Effector memory CD4-positive, alpha-beta T cell (primary cell): ENCODE measurements around the gene PTPRD.

ENCODE experiments used
- DNase-seq, 3 donors: peaks; one replicate each; pipeline ENCODE4 v3.0.0-alpha.2; 2020
- H3K27ac ChIP-seq: 2 replicates; pipeline ENCODE4 v1.7.0; 2013; ENCODE audit warnings: mild to moderate bottlenecking, low read length, moderate library complexity; ENCODE audit not compliant: insufficient read depth, poor library complexity, severe bottlenecking
- H3K27me3 ChIP-seq: replicated peaks from 2 replicates; pipeline ENCODE4 v1.7.0; 2013; ENCODE audit warnings: mild to moderate bottlenecking, low read length; ENCODE audit not compliant: insufficient read depth, control insufficient read depth, poor library complexity, severe bottlenecking
- H3K36me3 ChIP-seq: 2 replicates; pipeline ENCODE4 v1.7.0; 2013; ENCODE audit warnings: mild to moderate bottlenecking, low read length, moderate library complexity; ENCODE audit not compliant: control insufficient read depth, insufficient read depth
- H3K4me1 ChIP-seq: 2 replicates; pipeline ENCODE4 v1.7.0; 2013; ENCODE audit warnings: low read length, mild to moderate bottlenecking; ENCODE audit not compliant: control insufficient read depth, insufficient read depth, poor library complexity, severe bottlenecking
- H3K4me3 ChIP-seq: 2 replicates; pipeline ENCODE4 v1.7.0; 2013; ENCODE audit warnings: low read length, low read depth, mild to moderate bottlenecking; ENCODE audit not compliant: insufficient read depth, poor library complexity, severe bottlenecking
- H3K9me3 ChIP-seq: 2 replicates; pipeline ENCODE4 v1.7.0; 2013; ENCODE audit warnings: mild to moderate bottlenecking, low read length, moderate library complexity; ENCODE audit not compliant: control insufficient read depth

The PTPRD gene

GRCh38 chr9:8778356-8778755 is 1834.4 kb downstream of the PTPRD start:
- DNase-seq, result no peak
- H3K4me3 ChIP-seq, result no peak overlapping the region
- no peak overlapping the region for H3K27ac ChIP-seq
- H3K9me3 ChIP-seq, result no peaks in the 10 kb centered on the region
- no peaks in the 10 kb centered on the region for H3K36me3 ChIP-seq
- no peaks in the 10 kb centered on the region for H3K27me3 ChIP-seq
- no peaks in the 10 kb centered on the region for H3K4me1 ChIP-seq

- no peaks in the 10 kb centered on the region for H3K27me3 ChIP-seq
- H3K4me3 ChIP-seq, result no peak overlapping the region
- no peak for DNase-seq
- H3K4me1 ChIP-seq, result no peaks in the 10 kb centered on the region
- H3K9me3 ChIP-seq, result no peaks in the 10 kb centered on the region
- no peaks in the 10 kb centered on the region for H3K36me3 ChIP-seq
- no peak overlapping the region for H3K27ac ChIP-seq
Observed at GRCh38 chr9:8772302-8772701, 1840.5 kb downstream of the PTPRD start.

- no peak for DNase-seq
- H3K4me3 ChIP-seq, result no peak overlapping the region
- H3K9me3 ChIP-seq, result no peaks in the 10 kb centered on the region
- H3K27me3 ChIP-seq, result no peaks in the 10 kb centered on the region
- H3K4me1 ChIP-seq, result no peaks in the 10 kb centered on the region
- no peaks in the 10 kb centered on the region for H3K36me3 ChIP-seq
- no peak overlapping the region for H3K27ac ChIP-seq
Observed at GRCh38 chr9:8769153-8769552, 1843.6 kb downstream of the PTPRD start.

DNA sequence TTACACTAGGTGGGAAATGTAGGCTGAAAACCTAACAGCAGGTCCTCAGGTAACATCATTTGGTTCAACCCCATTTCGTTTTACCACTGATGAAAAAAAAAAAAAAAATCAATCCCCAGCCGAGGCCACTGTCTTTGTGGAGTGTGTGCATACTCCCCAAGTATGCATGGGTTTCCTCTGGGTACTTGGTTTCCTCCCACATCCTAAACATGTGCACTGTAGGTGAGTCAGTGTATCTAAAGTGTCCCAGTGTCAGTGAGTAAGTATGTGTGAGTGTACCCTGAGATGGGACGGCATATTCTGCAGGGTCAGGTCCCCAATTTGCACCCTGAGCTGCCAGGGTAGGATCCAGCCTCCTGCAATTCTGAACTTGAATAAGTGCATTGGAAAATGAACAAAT is 1846.7 kb downstream of the PTPRD start:
- Histone ChIP-seq H3K4me3 (no peak overlapping the region), H3K4me1 (no peaks in the 10 kb centered on the region), H3K27ac (no peak overlapping the region), H3K27me3 (no peaks in the 10 kb centered on the region), H3K36me3 (no peaks in the 10 kb centered on the region), H3K9me3 (no peaks in the 10 kb centered on the region)
- DNase-seq, result no peak

- no peaks in the 10 kb centered on the region for H3K27me3 ChIP-seq
- no peak overlapping the region for H3K4me3 ChIP-seq
- no peaks in the 10 kb centered on the region for H3K36me3 ChIP-seq
- no peaks in the 10 kb centered on the region for H3K9me3 ChIP-seq
- no peak for DNase-seq
- H3K27ac ChIP-seq, result no peak overlapping the region
- no peaks in the 10 kb centered on the region for H3K4me1 ChIP-seq
Observed at GRCh38 chr9:8764051-8764450, 1848.8 kb downstream of the PTPRD start.

GRCh38 chr9:8762479-8763085 is 1850.2 kb downstream of the PTPRD start:
- DNase-seq, result no peak
- H3K27ac ChIP-seq, result no peak overlapping the region
- H3K9me3 ChIP-seq, result no peaks in the 10 kb centered on the region
- no peaks in the 10 kb centered on the region for H3K27me3 ChIP-seq
- no peaks in the 10 kb centered on the region for H3K4me1 ChIP-seq
- no peaks in the 10 kb centered on the region for H3K36me3 ChIP-seq
- no peak overlapping the region for H3K4me3 ChIP-seq

DNA sequence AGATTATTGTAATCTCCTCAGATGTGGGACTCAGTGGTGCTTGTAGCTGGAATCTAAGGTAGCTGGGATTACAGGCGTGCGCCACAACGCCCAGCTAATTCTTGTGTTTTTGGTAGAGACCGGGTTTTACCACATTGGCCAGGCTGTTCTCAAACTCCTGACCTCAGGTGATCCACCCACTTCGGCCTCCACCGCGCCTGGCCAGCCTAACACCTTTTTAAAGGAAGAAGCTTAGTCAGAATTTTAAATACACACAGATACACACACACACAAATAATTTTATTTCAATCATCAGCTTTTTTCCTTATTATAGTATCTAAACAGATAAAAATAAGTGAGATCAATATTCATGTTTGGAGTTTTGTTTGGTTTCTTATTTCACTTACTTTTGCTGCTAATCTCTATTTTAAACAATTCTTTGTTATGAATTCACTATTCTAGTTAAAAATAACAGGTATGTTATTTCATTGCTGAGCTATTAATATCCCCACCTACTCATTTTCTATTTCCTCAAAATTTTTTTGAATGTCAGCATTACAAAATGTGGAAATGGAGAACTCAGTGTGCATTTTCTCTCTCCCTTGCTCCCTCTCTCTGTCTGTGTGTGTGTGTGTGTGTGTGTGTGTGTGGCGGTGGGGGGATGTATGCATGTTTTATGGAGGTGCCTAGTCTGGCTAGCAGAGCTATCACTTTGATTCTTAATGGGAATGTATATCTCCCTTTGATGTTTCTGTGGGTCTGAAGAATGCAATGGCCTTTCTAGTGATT is 1852.6 kb downstream of the PTPRD start:
- H3K36me3 ChIP-seq, result no peaks in the 10 kb centered on the region
- DNase-seq, result no peak
- H3K4me3 ChIP-seq, result no peak overlapping the region
- H3K27ac ChIP-seq, result no peak overlapping the region
- no peaks in the 10 kb centered on the region for H3K9me3 ChIP-seq
- H3K27me3 ChIP-seq, result no peaks in the 10 kb centered on the region
- no peaks in the 10 kb centered on the region for H3K4me1 ChIP-seq

DNA sequence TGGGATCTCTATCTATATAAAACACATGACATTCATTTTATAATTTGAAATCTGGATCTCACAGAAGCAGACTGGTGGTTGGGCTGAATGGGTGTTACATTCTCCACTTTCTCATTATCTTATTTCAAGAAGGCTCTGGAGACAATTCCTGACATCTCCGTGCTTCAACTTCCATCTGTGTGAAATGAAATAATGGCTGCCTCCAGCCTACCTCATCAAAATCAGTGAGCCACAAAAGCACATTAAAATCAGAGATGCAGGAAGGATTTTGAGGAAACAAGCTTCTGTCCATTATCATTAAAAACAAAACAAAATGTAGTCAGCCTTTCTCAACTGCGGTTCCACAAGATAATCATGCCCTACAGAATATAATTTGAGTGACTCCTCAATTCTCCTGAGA is 1854.9 kb downstream of the PTPRD start:
- H3K9me3 ChIP-seq, result no peaks in the 10 kb centered on the region
- H3K4me1 ChIP-seq, result no peaks in the 10 kb centered on the region
- DNase-seq, result no peak
- no peak overlapping the region for H3K27ac ChIP-seq
- H3K36me3 ChIP-seq, result no peaks in the 10 kb centered on the region
- H3K27me3 ChIP-seq, result no peaks in the 10 kb centered on the region
- H3K4me3 ChIP-seq, result no peak overlapping the region

DNA sequence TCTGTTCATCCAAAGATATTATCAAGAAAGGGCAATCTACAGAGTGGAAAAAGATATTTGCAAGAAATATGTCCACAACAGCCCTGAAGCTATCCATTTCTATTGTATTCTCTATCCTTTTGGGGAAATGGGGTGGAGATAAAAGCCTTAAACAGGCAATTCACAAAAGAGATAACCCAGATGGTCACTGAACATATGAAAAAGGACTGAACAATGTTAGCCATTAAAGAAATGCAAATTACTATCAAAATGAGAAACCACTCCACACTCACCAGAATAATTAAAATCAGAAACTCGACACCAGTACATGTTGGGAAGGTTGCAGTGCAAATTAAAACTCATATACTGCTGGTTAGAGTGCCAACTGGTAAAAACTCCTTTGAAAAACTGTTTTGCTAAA is 1858.1 kb downstream of the PTPRD start:
- DNase-seq, result no peak
- Histone ChIP-seq H3K9me3 (no peaks in the 10 kb centered on the region), H3K27me3 (no peaks in the 10 kb centered on the region), H3K4me3 (no peak overlapping the region), H3K4me1 (no peaks in the 10 kb centered on the region), H3K36me3 (no peaks in the 10 kb centered on the region), H3K27ac (no peak overlapping the region)

DNA sequence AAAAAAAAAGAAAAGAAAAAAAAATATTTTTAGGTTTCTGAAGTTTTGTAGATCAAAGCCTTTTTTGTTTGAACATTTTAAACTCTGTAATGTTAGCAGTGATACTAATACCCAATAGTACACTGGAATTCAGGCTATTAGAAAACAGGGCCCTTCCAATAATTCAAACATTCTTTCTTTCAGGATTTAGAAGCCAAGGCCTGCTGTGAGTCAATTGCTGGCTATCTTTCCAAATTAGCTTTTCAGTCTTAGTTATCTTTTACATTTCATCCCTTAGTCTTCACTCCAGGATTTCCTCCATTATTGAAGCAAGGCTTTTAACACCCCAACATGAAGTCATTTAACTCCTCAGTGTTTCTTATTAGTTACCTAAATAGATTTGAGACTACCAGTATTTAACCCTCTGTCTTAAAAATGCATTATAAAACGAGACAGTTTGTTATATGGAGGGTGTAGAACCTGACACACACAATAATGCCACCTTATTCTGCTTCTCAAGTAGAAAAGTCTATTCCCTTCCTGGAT is 1861.3 kb downstream of the PTPRD start:
- H3K27ac ChIP-seq, result no peak overlapping the region
- DNase-seq, result no peak

More for the DNA sequence above, 1861.3 kb downstream of the PTPRD start:
- Histone ChIP-seq H3K27me3 (no peaks in the 10 kb centered on the region), H3K36me3 (no peaks in the 10 kb centered on the region), H3K4me1 (no peaks in the 10 kb centered on the region), H3K4me3 (no peak overlapping the region), H3K9me3 (no peaks in the 10 kb centered on the region)
